Stimulated activated CD8-positive, alpha-beta memory T cell treated with anti-CD3 and anti-CD28 coated beads, Interleukin-7, amount 100 ng/mL, for 48 hours (primary cell): ENCODE measurements around the gene CEP131.
"Not testable (repeated sequence)": the region's sequence is repeated elsewhere in the genome, so short reads cannot be mapped to it uniquely, and the experiment has no call there.

Experiments used
- DNase-seq, 2 donors: peaks; one replicate each; pipeline ENCODE4 v3.0.0-alpha.2; 2020; ENCODE audit warnings: low read depth in 1 of 2; ENCODE audit errors: extremely low read depth in 1 of 2

Gene CEP131

GRCh38 chr17:81157848-81158687 lies 64.7 kb downstream of the CEP131 start:
- DNase-seq, result no peak

- DNase-seq, result no peak
Observed at GRCh38 chr17:81156866-81157805, 65.6 kb downstream of the CEP131 start.

GRCh38 chr17:81154961-81155360 lies 67.8 kb downstream of the CEP131 start:
- DNase-seq, result no peak

- not testable (repeated sequence) for DNase-seq
Observed at GRCh38 chr17:81154016-81154415, 68.7 kb downstream of the CEP131 start.

- no peak for DNase-seq
Observed at GRCh38 chr17:81153340-81153803, 69.4 kb downstream of the CEP131 start.

- no peak for DNase-seq
Observed at GRCh38 chr17:81152288-81152828, 70.4 kb downstream of the CEP131 start.

GRCh38 chr17:81151278-81151677 lies 71.5 kb downstream of the CEP131 start:
- DNase-seq, result no peak

GRCh38 chr17:81150377-81151077 lies 72.2 kb downstream of the CEP131 start:
- DNase-seq, result no peak

- DNase-seq, result no peak
Observed at GRCh38 chr17:81148986-81149533, 73.7 kb downstream of the CEP131 start.

GRCh38 chr17:81148571-81148970 lies 74.2 kb downstream of the CEP131 start:
- no peak for DNase-seq

- no peak for DNase-seq
Observed at GRCh38 chr17:81147701-81148100, 75.1 kb downstream of the CEP131 start.

GRCh38 chr17:81146208-81146607 lies 76.6 kb downstream of the CEP131 start:
- not testable (repeated sequence) for DNase-seq

- no peak for DNase-seq
Observed at GRCh38 chr17:81144423-81144781, 78.4 kb downstream of the CEP131 start.

- DNase-seq, result no peak
Observed at GRCh38 chr17:81143717-81144422, 78.9 kb downstream of the CEP131 start.

- DNase-seq, result no peak
Observed at GRCh38 chr17:81143200-81143527, 79.6 kb downstream of the CEP131 start.

- DNase-seq, result peak in 1 of 2 donors; percentile 18
Observed at GRCh38 chr17:81142301-81143199, 80.2 kb downstream of the CEP131 start.

- DNase-seq, result no peak
Observed at GRCh38 chr17:81140695-81141094, 82.1 kb downstream of the CEP131 start.

GRCh38 chr17:81140018-81140417 lies 82.7 kb downstream of the CEP131 start:
- DNase-seq, result no peak
